Measurements from ENCODE around the gene LRRC25.

DNA sequence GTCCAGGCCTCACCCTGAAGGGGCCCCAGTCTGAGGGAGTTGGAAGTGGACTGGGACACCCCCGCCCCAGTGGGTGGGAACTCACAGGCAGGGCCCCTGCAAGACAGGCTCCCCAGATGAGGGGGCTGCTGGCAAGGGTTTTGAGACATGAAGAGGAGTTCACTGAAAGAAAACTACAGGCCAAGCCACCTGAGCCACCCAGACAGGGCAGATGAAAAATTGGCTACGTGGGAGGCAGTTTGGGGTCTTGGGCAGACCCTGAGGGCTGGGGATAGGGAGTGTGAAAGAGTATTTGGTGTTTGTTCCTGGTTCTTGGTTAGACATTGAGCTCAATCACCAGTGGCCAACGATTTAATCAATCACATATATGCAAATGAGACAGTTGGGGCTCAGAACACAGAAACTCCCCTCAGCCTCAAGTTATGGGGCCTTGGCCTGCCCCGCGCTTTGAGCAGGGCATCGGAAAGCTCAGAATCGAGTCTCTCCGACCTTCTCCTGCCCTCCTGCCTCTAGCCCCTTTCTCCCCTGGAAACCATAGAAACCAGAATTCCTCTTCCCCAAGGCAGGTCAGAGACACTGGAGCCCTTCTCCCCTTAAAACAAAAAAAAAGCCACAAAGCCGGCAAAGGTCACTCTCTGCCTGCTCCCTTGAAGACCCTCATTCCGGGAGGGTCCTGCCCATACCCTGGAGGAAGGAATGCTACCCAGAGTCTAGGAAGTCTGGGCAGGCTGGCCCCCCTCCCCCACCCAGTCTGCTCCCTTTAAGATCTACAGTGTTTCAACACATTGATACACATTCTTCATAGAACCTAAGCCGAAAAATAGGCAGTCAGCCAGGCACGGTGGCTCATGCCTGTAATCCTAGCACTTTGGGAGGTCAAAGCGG lies 41.8 kb upstream of the LRRC25 start:
- no peak for TF ChIP-seq POLR2A (IDR thresholded peaks at IDR 0.05)
- no peak for TF ChIP-seq CTCF (IDR thresholded peaks at IDR 0.05)
